Parathyroid adenoma (tissue), 2 donors: ENCODE data around the gene ZBTB21.

Experiments
- H2AFZ ChIP-seq: fragments of 300-600 bp; sonication (generic); one replicate; pipeline ENCODE4 v1.7.0; 2017; ENCODE audit warnings: antibody characterized with exemption, mild to moderate bottlenecking
- H3K27ac ChIP-seq: fragments of 300-600 bp; sonication (generic); one replicate; pipeline ENCODE4 v1.7.0; 2017
- H3K27me3 ChIP-seq: fragments of 300-600 bp; sonication (generic); one replicate; pipeline ENCODE4 v1.7.0; 2017; ENCODE audit warnings: low read length; ENCODE audit not compliant: control insufficient read depth, insufficient read depth
- H3K36me3 ChIP-seq: fragments of 300-600 bp; sonication (generic); one replicate; pipeline ENCODE4 v1.7.0; 2017; ENCODE audit warnings: low read length; ENCODE audit not compliant: control insufficient read depth, insufficient read depth
- H3K4me1 ChIP-seq: fragments of 300-600 bp; sonication (generic); one replicate; pipeline ENCODE4 v1.7.0; 2017; ENCODE audit warnings: control low read depth
- H3K4me2 ChIP-seq: fragments of 300-600 bp; sonication (generic); one replicate; pipeline ENCODE4 v1.7.0; 2017; ENCODE audit warnings: low read length
- H3K4me3 ChIP-seq: fragments of 300-600 bp; sonication (generic); one replicate; pipeline ENCODE4 v1.7.0; 2017; ENCODE audit warnings: low read depth, low read length
- H3K79me2 ChIP-seq: fragments of 300-600 bp; sonication (generic); one replicate; pipeline ENCODE4 v1.7.0; 2017; ENCODE audit warnings: control low read depth
- H3K9ac ChIP-seq: fragments of 300-600 bp; sonication (generic); one replicate; pipeline ENCODE4 v1.7.0; 2017; ENCODE audit warnings: mild to moderate bottlenecking
- H3K9me3 ChIP-seq: fragments of 300-600 bp; sonication (generic); one replicate; pipeline ENCODE4 v1.7.0; 2017; ENCODE audit warnings: low read length; ENCODE audit not compliant: control insufficient read depth
- TF ChIP-seq, protein P1 (sequence below): fragments of 300-600 bp; sonication (generic); IDR thresholded peaks from one replicate; pipeline ENCODE4 v1.7.0; 2017; ENCODE audit warnings: antibody characterized with exemption, mild to moderate bottlenecking
- donor health status: primary hyperparathyroidism.

ZBTB21 gene

DNA sequence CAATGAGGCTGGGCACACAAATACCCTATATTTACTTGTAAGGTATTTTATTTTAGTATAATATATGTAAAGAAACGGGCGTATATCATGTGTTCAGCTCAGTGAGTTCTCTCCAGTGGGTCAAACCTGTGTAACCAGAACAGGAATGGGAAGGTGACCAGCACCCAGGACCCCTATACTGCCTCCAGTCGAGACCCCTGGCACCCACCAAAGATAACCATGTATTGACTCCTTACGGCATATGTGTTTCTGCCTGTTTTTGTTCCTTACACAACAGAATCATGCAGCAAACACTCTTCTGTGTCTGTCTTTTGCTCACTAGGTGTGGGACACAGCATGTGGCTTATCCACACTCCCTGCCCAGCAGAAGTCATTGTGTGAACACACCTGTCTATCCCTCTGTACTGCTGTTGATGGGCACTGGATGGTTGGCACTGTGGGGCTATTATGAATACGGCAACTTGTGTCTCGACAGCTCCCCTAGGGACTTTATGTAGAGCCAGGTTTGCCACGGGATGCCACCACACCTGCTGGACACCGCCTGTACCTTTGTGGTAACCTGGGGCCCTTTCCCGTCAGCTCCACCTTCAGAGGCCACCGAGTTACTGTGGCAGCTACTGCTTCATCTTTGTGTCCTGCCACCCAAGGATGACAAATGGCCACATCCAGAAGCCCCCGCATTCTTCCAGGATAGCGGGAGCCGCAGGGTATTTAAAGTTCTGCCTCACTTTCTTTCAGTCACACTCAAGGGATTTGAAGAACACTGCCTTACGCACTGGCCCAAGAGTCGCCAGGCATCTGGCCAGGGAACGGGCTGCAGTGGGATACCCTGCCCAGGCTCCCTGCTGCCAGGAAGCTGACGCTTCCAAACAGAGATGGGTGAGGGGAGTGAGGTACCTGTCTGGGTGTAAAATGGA, 32.9 kb downstream of the ZBTB21 start:
- Histone ChIP-seq H3K4me3 (no peak overlapping the region), H3K4me1 (no peaks in the 10 kb centered on the region), H3K4me2 (no peak overlapping the region), H3K79me2 (no peaks in the 10 kb centered on the region), H3K27me3 (no peaks in the 10 kb centered on the region), H3K27ac (no peak overlapping the region), H2AFZ (no peak overlapping the region), H3K9me3 (no peaks in the 10 kb centered on the region), H3K36me3 (no peaks in the 10 kb centered on the region), H3K9ac (no peak overlapping the region)
- TF ChIP-seq, protein P1, sequence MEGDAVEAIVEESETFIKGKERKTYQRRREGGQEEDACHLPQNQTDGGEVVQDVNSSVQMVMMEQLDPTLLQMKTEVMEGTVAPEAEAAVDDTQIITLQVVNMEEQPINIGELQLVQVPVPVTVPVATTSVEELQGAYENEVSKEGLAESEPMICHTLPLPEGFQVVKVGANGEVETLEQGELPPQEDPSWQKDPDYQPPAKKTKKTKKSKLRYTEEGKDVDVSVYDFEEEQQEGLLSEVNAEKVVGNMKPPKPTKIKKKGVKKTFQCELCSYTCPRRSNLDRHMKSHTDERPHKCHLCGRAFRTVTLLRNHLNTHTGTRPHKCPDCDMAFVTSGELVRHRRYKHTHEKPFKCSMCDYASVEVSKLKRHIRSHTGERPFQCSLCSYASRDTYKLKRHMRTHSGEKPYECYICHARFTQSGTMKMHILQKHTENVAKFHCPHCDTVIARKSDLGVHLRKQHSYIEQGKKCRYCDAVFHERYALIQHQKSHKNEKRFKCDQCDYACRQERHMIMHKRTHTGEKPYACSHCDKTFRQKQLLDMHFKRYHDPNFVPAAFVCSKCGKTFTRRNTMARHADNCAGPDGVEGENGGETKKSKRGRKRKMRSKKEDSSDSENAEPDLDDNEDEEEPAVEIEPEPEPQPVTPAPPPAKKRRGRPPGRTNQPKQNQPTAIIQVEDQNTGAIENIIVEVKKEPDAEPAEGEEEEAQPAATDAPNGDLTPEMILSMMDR, result no peak

DNA sequence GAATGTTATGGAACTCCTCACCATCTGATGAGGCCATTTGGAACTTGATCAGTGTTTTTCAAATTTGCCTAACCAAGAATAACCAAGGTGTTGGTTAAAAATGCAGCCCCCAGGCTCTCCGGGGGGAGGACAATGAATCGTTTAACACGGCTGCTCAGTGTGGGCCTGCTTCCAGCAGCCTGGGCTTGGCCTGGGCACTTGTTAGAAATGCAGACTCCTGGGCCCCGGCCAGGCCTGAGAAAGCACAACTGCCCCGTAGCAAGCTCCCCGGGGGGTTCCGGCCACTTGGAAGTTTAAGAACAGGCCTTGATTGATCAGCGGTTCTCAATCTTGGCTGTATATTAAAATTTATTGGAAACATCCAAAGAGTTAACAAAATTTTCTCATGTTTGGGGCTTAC, 33.5 kb downstream of the ZBTB21 start:
- no peaks in the 10 kb centered on the region for H3K4me1 ChIP-seq
- H3K79me2 ChIP-seq, result no peaks in the 10 kb centered on the region
- no peak overlapping the region for H2AFZ ChIP-seq
- no peaks in the 10 kb centered on the region for H3K9me3 ChIP-seq
- no peaks in the 10 kb centered on the region for H3K27me3 ChIP-seq
- no peak overlapping the region for H3K4me3 ChIP-seq
- TF ChIP-seq, protein P1, result no peak
- no peaks in the 10 kb centered on the region for H3K36me3 ChIP-seq
- no peak overlapping the region for H3K9ac ChIP-seq
- no peak overlapping the region for H3K4me2 ChIP-seq
- no peak overlapping the region for H3K27ac ChIP-seq

DNA sequence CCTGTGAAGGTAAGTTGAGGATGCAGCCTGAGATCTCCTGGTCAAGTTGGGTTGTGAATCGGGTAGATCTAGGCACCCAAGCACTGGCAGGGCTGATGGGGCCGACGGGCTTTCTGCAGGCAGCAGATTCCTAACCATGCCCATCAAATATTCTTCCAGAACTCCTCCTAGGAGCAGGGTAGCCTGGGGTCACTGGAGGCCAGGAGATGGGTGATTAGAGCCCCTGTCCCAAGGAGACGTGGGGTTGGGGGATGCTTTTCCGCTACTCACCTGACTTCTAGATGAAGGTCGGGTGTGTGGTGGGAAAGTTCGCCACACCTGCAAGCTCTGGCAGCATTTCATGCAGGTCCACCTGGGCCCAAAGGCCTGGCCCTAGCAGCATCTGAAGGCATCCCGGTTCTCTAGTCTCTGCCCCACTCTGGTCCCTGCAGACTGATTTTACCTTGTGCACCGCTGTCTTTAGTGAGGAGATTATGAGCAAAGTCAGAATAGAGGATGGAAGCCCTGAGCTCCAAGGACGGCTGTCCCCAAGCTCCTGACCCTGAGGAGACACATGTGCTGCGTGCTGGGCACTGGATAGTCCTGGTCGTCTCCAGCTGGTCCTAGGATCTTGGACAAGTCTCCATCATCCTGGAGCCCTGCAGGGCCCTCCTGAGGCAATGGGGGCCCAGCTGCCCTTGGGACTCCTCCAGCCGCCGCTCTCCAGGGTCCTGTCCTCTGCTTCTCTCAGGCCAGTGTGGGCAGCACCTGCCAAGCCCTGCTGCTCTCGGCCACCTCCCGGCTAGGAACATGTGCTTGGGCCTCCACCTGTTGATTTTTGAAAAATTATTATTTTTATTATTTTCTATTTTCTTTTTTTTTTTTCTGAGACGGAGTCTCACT, 34.5 kb downstream of the ZBTB21 start:
- H3K4me1 ChIP-seq, result no peaks in the 10 kb centered on the region
- no peaks in the 10 kb centered on the region for H3K36me3 ChIP-seq
- H3K27me3 ChIP-seq, result no peaks in the 10 kb centered on the region
- H3K9ac ChIP-seq, result no peak overlapping the region
- H2AFZ ChIP-seq, result no peak overlapping the region
- H3K27ac ChIP-seq, result no peak overlapping the region
- H3K4me2 ChIP-seq, result no peak overlapping the region
- H3K79me2 ChIP-seq, result no peaks in the 10 kb centered on the region
- TF ChIP-seq, protein P1, result no peak
- no peaks in the 10 kb centered on the region for H3K9me3 ChIP-seq
- H3K4me3 ChIP-seq, result no peak overlapping the region

DNA sequence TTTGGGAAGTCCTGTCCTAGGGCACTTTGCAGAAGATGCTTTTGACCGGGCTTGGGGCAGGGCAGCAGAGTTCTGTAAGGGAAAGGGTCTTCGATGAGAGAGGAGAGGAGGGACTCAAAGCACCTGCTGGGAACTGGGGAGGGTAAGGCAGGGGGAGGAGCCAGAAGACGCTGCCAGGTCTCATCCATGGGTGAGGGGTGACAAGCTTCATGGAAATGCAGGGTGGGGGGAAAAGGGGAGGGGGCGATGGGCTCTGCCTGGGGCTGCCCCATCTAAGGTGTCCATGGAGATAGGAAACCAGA, 35.5 kb downstream of the ZBTB21 start:
- Histone ChIP-seq H3K27me3 (no peaks in the 10 kb centered on the region), H3K4me1 (no peaks in the 10 kb centered on the region), H3K4me2 (no peak overlapping the region), H3K9ac (no peak overlapping the region), H3K4me3 (no peak overlapping the region), H3K79me2 (no peaks in the 10 kb centered on the region), H3K27ac (no peak overlapping the region), H2AFZ (no peak overlapping the region), H3K36me3 (no peaks in the 10 kb centered on the region), H3K9me3 (no peaks in the 10 kb centered on the region)
- TF ChIP-seq, protein P1, result no peak
